ENCODE data around the gene DEFB129. TPM values are rescaled to one million over a fixed set of nuclear protein-coding genes. Genes with fewer than 3 reads are reported as not detected.
"Not testable (repeated sequence)": the region's sequence is repeated elsewhere in the genome, so short reads cannot be mapped to it uniquely, and the experiment has no call there.

The DEFB129 gene
- polyA plus RNA-seq, 4 donors = not detected

GRCh38 chr20:235891-236290 is 8.8 kb downstream of the DEFB129 start:
- H3K27ac ChIP-seq (ENCODE audit: low read depth in 1 of 3, low read length in 2 of 3) = no peak overlapping the region
- no peaks in the 10 kb centered on the region for H3K36me3 ChIP-seq (ENCODE audit: control insufficient read depth in 3 of 3, insufficient read depth in 2 of 3, low read depth in 1 of 3, low read length in 3 of 3)
- DNase-seq (no peak), FAIRE-seq (no peak)
- WGBS, 3 donors = 65 to 84% (median 73%) methylated on average over 1 of the region's 1 CpG
- no peaks in the 10 kb centered on the region for H3K9me3 ChIP-seq (ENCODE audit: control insufficient read depth in 2 of 2, insufficient read depth in 1 of 2, low read depth in 1 of 2, low read length in 1 of 2)
- no peaks in the 10 kb centered on the region for H3K27me3 ChIP-seq (ENCODE audit: control insufficient read depth in 3 of 3, insufficient read depth in 3 of 3, low read length in 3 of 3)
- H3K4me3 ChIP-seq (ENCODE audit: low read depth in 1 of 3, low read length in 3 of 3) = no peak overlapping the region
- H3K4me1 ChIP-seq (ENCODE audit: control insufficient read depth in 3 of 3, insufficient read depth in 2 of 3, low read depth in 1 of 3, low read length in 2 of 3) = no peaks in the 10 kb centered on the region

- no peaks in the 10 kb centered on the region for H3K36me3 ChIP-seq (ENCODE audit: control insufficient read depth in 3 of 3, insufficient read depth in 2 of 3, low read depth in 1 of 3, low read length in 3 of 3)
- no peak overlapping the region for H3K4me3 ChIP-seq (ENCODE audit: low read depth in 1 of 3, low read length in 3 of 3)
- no peak for DNase-seq
- no peak for FAIRE-seq
- no peaks in the 10 kb centered on the region for H3K9me3 ChIP-seq (ENCODE audit: control insufficient read depth in 2 of 2, insufficient read depth in 1 of 2, low read depth in 1 of 2, low read length in 1 of 2)
- no peaks in the 10 kb centered on the region for H3K4me1 ChIP-seq (ENCODE audit: control insufficient read depth in 3 of 3, insufficient read depth in 2 of 3, low read depth in 1 of 3, low read length in 2 of 3)
- no peak overlapping the region for H3K27ac ChIP-seq (ENCODE audit: low read depth in 1 of 3, low read length in 2 of 3)
- no peaks in the 10 kb centered on the region for H3K27me3 ChIP-seq (ENCODE audit: control insufficient read depth in 3 of 3, insufficient read depth in 3 of 3, low read length in 3 of 3)
- 41 to 59% (median 48%) methylated on average over 4 of the region's 4 CpGs for WGBS, 3 donors
These were observed 10.4 kb downstream of the DEFB129 start for GRCh38 chr20:237489-237888.

- Histone ChIP-seq H3K4me3 (ENCODE audit: low read depth in 1 of 3, low read length in 3 of 3) (no peak overlapping the region), H3K36me3 (ENCODE audit: control insufficient read depth in 3 of 3, insufficient read depth in 2 of 3, low read depth in 1 of 3, low read length in 3 of 3) (no peaks in the 10 kb centered on the region), H3K27me3 (ENCODE audit: control insufficient read depth in 3 of 3, insufficient read depth in 3 of 3, low read length in 3 of 3) (no peaks in the 10 kb centered on the region), H3K27ac (ENCODE audit: low read depth in 1 of 3, low read length in 2 of 3) (no peak overlapping the region), H3K9me3 (ENCODE audit: control insufficient read depth in 2 of 2, insufficient read depth in 1 of 2, low read depth in 1 of 2, low read length in 1 of 2) (no peaks in the 10 kb centered on the region), H3K4me1 (ENCODE audit: control insufficient read depth in 3 of 3, insufficient read depth in 2 of 3, low read depth in 1 of 3, low read length in 2 of 3) (no peaks in the 10 kb centered on the region)
- 44 to 56% (median 52%) methylated on average over 3 of the region's 3 CpGs for WGBS, 3 donors
- DNase-seq (no peak), FAIRE-seq (no peak)
These were observed 10.9 kb downstream of the DEFB129 start for GRCh38 chr20:237929-238328.

- Histone ChIP-seq H3K36me3 (ENCODE audit: control insufficient read depth in 3 of 3, insufficient read depth in 2 of 3, low read depth in 1 of 3, low read length in 3 of 3) (no peaks in the 10 kb centered on the region), H3K4me3 (ENCODE audit: low read depth in 1 of 3, low read length in 3 of 3) (no peak overlapping the region), H3K27ac (ENCODE audit: low read depth in 1 of 3, low read length in 2 of 3) (no peak overlapping the region), H3K9me3 (ENCODE audit: control insufficient read depth in 2 of 2, insufficient read depth in 1 of 2, low read depth in 1 of 2, low read length in 1 of 2) (no peaks in the 10 kb centered on the region), H3K27me3 (ENCODE audit: control insufficient read depth in 3 of 3, insufficient read depth in 3 of 3, low read length in 3 of 3) (no peaks in the 10 kb centered on the region), H3K4me1 (ENCODE audit: control insufficient read depth in 3 of 3, insufficient read depth in 2 of 3, low read depth in 1 of 3, low read length in 2 of 3) (no peaks in the 10 kb centered on the region)
- FAIRE-seq (no peak), DNase-seq (no peak)
- 70 to 92% (median 86%) methylated on average over 2 of the region's 2 CpGs for whole genome bisulfite sequencing, 3 donors
These were observed 15.8 kb downstream of the DEFB129 start for GRCh38 chr20:242905-243304.

GRCh38 chr20:251354-251753 is 24.3 kb downstream of the DEFB129 start:
- Histone ChIP-seq H3K4me3 (ENCODE audit: low read depth in 1 of 3, low read length in 3 of 3) (no peak overlapping the region), H3K9me3 (ENCODE audit: control insufficient read depth in 2 of 2, insufficient read depth in 1 of 2, low read depth in 1 of 2, low read length in 1 of 2) (no peaks in the 10 kb centered on the region), H3K36me3 (ENCODE audit: control insufficient read depth in 3 of 3, insufficient read depth in 2 of 3, low read depth in 1 of 3, low read length in 3 of 3) (no peaks in the 10 kb centered on the region), H3K4me1 (ENCODE audit: control insufficient read depth in 3 of 3, insufficient read depth in 2 of 3, low read depth in 1 of 3, low read length in 2 of 3) (no peaks in the 10 kb centered on the region), H3K27me3 (ENCODE audit: control insufficient read depth in 3 of 3, insufficient read depth in 3 of 3, low read length in 3 of 3) (peaks cover 0 to 3% (median 0%) of the 10 kb centered on the region in 3 donors), H3K27ac (ENCODE audit: low read depth in 1 of 3, low read length in 2 of 3) (no peak overlapping the region)
- FAIRE-seq (no peak), DNase-seq (no peak)
- WGBS, 3 donors = 42 to 65% (median 47%) methylated on average over 2 of the region's 2 CpGs

GRCh38 chr20:252801-253200 is 25.7 kb downstream of the DEFB129 start:
- H3K27ac ChIP-seq (ENCODE audit: low read depth in 1 of 3, low read length in 2 of 3) = no peak overlapping the region
- FAIRE-seq (no peak), DNase-seq (no peak)
- 72 to 78% (median 76%) methylated on average over 2 of the region's 2 CpGs for WGBS, 3 donors
- no peaks in the 10 kb centered on the region for H3K9me3 ChIP-seq (ENCODE audit: control insufficient read depth in 2 of 2, insufficient read depth in 1 of 2, low read depth in 1 of 2, low read length in 1 of 2)
- H3K4me3 ChIP-seq (ENCODE audit: low read depth in 1 of 3, low read length in 3 of 3) = no peak overlapping the region
- no peaks in the 10 kb centered on the region for H3K4me1 ChIP-seq (ENCODE audit: control insufficient read depth in 3 of 3, insufficient read depth in 2 of 3, low read depth in 1 of 3, low read length in 2 of 3)
- peaks cover 0 to 3% (median 3%) of the 10 kb centered on the region in 3 donors for H3K27me3 ChIP-seq (ENCODE audit: control insufficient read depth in 3 of 3, insufficient read depth in 3 of 3, low read length in 3 of 3)
- H3K36me3 ChIP-seq (ENCODE audit: control insufficient read depth in 3 of 3, insufficient read depth in 2 of 3, low read depth in 1 of 3, low read length in 3 of 3) = no peaks in the 10 kb centered on the region

GRCh38 chr20:253447-253846 is 26.4 kb downstream of the DEFB129 start:
- H3K9me3 ChIP-seq (ENCODE audit: control insufficient read depth in 2 of 2, insufficient read depth in 1 of 2, low read depth in 1 of 2, low read length in 1 of 2); H3K36me3 ChIP-seq (ENCODE audit: control insufficient read depth in 3 of 3, insufficient read depth in 2 of 3, low read depth in 1 of 3, low read length in 3 of 3); H3K4me1 ChIP-seq (ENCODE audit: control insufficient read depth in 3 of 3, insufficient read depth in 2 of 3, low read depth in 1 of 3, low read length in 2 of 3); H3K27ac ChIP-seq (ENCODE audit: low read depth in 1 of 3, low read length in 2 of 3); H3K27me3 ChIP-seq (ENCODE audit: control insufficient read depth in 3 of 3, insufficient read depth in 3 of 3, low read length in 3 of 3); H3K4me3 ChIP-seq (ENCODE audit: low read depth in 1 of 3, low read length in 3 of 3); FAIRE-seq; DNase-seq: not testable (repeated sequence)
- 26 to 49% (median 43%) methylated on average over 6 of the region's 6 CpGs for WGBS, 3 donors

GRCh38 chr20:257419-257818 is 30.4 kb downstream of the DEFB129 start, which contains the start of gene DEFB132:
Gene DEFB132, plus strand, starts transcription at chr20:257724. Its CDS starts 55 bp downstream, at chr20:257779.
- DNase-seq (no peak), FAIRE-seq (no peak)
- Histone ChIP-seq H3K9me3 (ENCODE audit: control insufficient read depth in 2 of 2, insufficient read depth in 1 of 2, low read depth in 1 of 2, low read length in 1 of 2) (no peaks in the 10 kb centered on the region), H3K4me1 (ENCODE audit: control insufficient read depth in 3 of 3, insufficient read depth in 2 of 3, low read depth in 1 of 3, low read length in 2 of 3) (no peaks in the 10 kb centered on the region), H3K27me3 (ENCODE audit: control insufficient read depth in 3 of 3, insufficient read depth in 3 of 3, low read length in 3 of 3) (peaks cover 0 to 4% (median 4%) of the 10 kb centered on the region in 3 donors), H3K27ac (ENCODE audit: low read depth in 1 of 3, low read length in 2 of 3) (no peak within 1 kb of the TSS), H3K36me3 (ENCODE audit: control insufficient read depth in 3 of 3, insufficient read depth in 2 of 3, low read depth in 1 of 3, low read length in 3 of 3) (no peaks in the 10 kb centered on the region), H3K4me3 (ENCODE audit: low read depth in 1 of 3, low read length in 3 of 3) (no peak within 1 kb of the TSS)
- 37 to 69% (median 48%) methylated on average over 7 of the region's 7 CpGs for WGBS, 3 donors

GRCh38 chr20:258269-258858 is 31.3 kb downstream of the DEFB129 start:
- Histone ChIP-seq H3K36me3 (ENCODE audit: control insufficient read depth in 3 of 3, insufficient read depth in 2 of 3, low read depth in 1 of 3, low read length in 3 of 3) (no peaks in the 10 kb centered on the region), H3K27ac (ENCODE audit: low read depth in 1 of 3, low read length in 2 of 3) (no peak overlapping the region), H3K9me3 (ENCODE audit: control insufficient read depth in 2 of 2, insufficient read depth in 1 of 2, low read depth in 1 of 2, low read length in 1 of 2) (no peaks in the 10 kb centered on the region), H3K4me3 (ENCODE audit: low read depth in 1 of 3, low read length in 3 of 3) (no peak overlapping the region), H3K4me1 (ENCODE audit: control insufficient read depth in 3 of 3, insufficient read depth in 2 of 3, low read depth in 1 of 3, low read length in 2 of 3) (no peaks in the 10 kb centered on the region), H3K27me3 (ENCODE audit: control insufficient read depth in 3 of 3, insufficient read depth in 3 of 3, low read length in 3 of 3) (peaks cover 0 to 4% (median 4%) of the 10 kb centered on the region in 3 donors)
- DNase-seq (no peak), FAIRE-seq (no peak)
- WGBS, 3 donors = 45 to 67% (median 63%) methylated on average over 4 of the region's 4 CpGs
